Endothelial cell (in vitro differentiated cells): ENCODE measurements around the gene LUZP2. TPM values are rescaled to one million over a fixed set of nuclear protein-coding genes. Genes with fewer than 3 reads are reported as not detected.

Experiments
- DNase-seq: peaks from one replicate; pipeline ENCODE4 v3.0.0; 2021; ENCODE audit warnings: low spot score
- H3K27ac Mint-ChIP-seq: one replicate; pipeline ENCODE4 v1.8.0; 2021; ENCODE audit warnings: mixed read lengths, inconsistent platforms; ENCODE audit not compliant: unreplicated experiment
- H3K27me3 Mint-ChIP-seq: one replicate; pipeline ENCODE4 v1.8.0; 2021; ENCODE audit warnings: mild to moderate bottlenecking, moderate library complexity, mixed read lengths, inconsistent platforms; ENCODE audit not compliant: unreplicated experiment
- H3K36me3 Mint-ChIP-seq: one replicate; pipeline ENCODE4 v1.8.0; 2021; ENCODE audit warnings: mild to moderate bottlenecking, low read depth, mixed read lengths, inconsistent platforms; ENCODE audit not compliant: unreplicated experiment
- H3K4me1 Mint-ChIP-seq: one replicate; pipeline ENCODE4 v1.8.0; 2021; ENCODE audit warnings: mild to moderate bottlenecking, mixed read lengths, inconsistent platforms; ENCODE audit not compliant: unreplicated experiment
- H3K4me3 Mint-ChIP-seq: one replicate; pipeline ENCODE4 v1.8.0; 2021; ENCODE audit warnings: mild to moderate bottlenecking, mixed read lengths, inconsistent platforms; ENCODE audit not compliant: unreplicated experiment
- H3K9me3 Mint-ChIP-seq: one replicate; pipeline ENCODE4 v1.8.0; 2021; ENCODE audit warnings: mixed read lengths, inconsistent platforms; ENCODE audit not compliant: unreplicated experiment
- total RNA-seq: library from RNA; stranded (reverse); fragmentation: NEBNext Ultra II Directional; extraction: Animal tissue kit (Norgen Biotek cat#: 25700); gene quantifications from one replicate; pipeline ENCODE4 v1.2.1, GENCODE V29; 2021; ENCODE audit not compliant: unreplicated experiment
- TF ChIP-seq, protein P1 (sequence below): fragments of 200-600 bp; sonication (generic); IDR thresholded peaks from one replicate; pipeline ENCODE4 v1.5.0; 2021; ENCODE audit warnings: antibody characterized with exemption; ENCODE audit not compliant: unreplicated experiment

LUZP2 gene
- total RNA-seq, 1 donor from 2014 or later = 0.10 TPM

DNA sequence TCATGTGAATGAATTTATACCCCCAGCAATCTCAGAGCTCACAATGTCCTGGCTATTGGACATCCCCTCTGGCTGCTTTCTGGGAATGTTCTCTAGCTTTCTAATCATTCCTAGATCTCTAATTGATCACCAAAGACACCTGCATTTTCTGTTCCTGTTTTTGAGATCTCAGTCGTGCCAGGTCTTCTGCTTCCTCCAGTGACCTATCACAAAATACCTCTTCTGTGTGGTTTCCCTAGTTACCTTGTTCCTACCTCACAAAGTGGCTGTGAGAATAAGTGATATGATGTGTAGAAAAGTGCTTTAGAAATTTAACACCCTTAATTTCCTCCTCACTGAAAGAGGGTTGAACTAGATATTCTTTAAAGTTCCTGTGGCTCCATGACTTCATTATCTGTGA lies 92.2 kb downstream of the LUZP2 start:
- Mint-ChIP-seq H3K9me3 (no peaks in the 10 kb centered on the region), H3K36me3 (no peaks in the 10 kb centered on the region), H3K27ac (no peak overlapping the region), H3K27me3 (no peaks in the 10 kb centered on the region), H3K4me3 (no peak overlapping the region), H3K4me1 (no peaks in the 10 kb centered on the region)
- TF ChIP-seq, protein P1, sequence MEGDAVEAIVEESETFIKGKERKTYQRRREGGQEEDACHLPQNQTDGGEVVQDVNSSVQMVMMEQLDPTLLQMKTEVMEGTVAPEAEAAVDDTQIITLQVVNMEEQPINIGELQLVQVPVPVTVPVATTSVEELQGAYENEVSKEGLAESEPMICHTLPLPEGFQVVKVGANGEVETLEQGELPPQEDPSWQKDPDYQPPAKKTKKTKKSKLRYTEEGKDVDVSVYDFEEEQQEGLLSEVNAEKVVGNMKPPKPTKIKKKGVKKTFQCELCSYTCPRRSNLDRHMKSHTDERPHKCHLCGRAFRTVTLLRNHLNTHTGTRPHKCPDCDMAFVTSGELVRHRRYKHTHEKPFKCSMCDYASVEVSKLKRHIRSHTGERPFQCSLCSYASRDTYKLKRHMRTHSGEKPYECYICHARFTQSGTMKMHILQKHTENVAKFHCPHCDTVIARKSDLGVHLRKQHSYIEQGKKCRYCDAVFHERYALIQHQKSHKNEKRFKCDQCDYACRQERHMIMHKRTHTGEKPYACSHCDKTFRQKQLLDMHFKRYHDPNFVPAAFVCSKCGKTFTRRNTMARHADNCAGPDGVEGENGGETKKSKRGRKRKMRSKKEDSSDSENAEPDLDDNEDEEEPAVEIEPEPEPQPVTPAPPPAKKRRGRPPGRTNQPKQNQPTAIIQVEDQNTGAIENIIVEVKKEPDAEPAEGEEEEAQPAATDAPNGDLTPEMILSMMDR = no peak
- DNase-seq = no peak

DNA sequence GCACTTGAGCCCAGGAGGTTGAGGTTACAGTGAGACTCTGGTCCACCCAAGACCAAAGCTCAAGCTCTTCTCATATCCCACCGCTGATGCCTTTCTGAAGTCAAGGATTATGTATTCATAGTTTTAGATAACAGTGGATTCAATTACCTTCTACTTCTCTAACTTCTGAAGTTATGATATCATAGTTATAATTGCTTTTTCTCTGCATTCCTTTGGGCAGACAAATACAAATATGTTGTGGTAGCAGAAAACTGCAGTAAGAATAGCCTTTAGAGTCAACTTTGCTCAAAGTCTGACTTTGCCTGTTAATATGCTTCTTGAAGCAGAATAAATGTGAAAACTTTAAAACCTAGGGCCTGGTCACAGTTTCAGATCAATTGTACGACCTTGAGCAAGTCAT lies 94.4 kb downstream of the LUZP2 start:
- Mint-ChIP-seq H3K4me1 (no peaks in the 10 kb centered on the region), H3K4me3 (no peak overlapping the region), H3K27me3 (no peaks in the 10 kb centered on the region), H3K9me3 (no peaks in the 10 kb centered on the region), H3K36me3 (no peaks in the 10 kb centered on the region), H3K27ac (no peak overlapping the region)
- TF ChIP-seq, protein P1 = no peak
- no peak for DNase-seq

- TF ChIP-seq, protein P1 = no peak
- H3K9me3 Mint-ChIP-seq = no peaks in the 10 kb centered on the region
- H3K36me3 Mint-ChIP-seq = no peaks in the 10 kb centered on the region
Observed at GRCh38 chr11:24592360-24592759, 95.5 kb downstream of the LUZP2 start.

DNA sequence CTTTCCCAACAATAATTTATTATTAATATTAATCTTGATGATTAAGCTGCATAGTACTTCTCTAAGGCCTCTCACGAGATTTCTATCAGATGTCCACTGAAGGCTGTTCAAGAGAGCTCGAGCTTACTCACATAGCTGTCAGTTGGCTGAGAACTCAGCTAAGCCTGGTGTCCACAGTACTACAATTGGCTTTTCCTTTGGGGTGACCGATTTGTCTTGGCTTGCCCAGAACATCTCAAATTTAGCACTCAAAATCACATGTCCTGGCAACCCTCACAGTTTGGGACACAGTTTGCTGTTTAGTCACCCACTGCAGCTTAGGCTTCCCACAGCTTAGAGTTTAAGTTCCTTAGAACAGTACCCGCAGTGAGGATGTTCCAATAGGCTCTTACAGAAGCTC lies 96.5 kb downstream of the LUZP2 start:
- no peaks in the 10 kb centered on the region for H3K27me3 Mint-ChIP-seq
- no peaks in the 10 kb centered on the region for H3K36me3 Mint-ChIP-seq
- H3K9me3 Mint-ChIP-seq = no peaks in the 10 kb centered on the region
- H3K4me3 Mint-ChIP-seq = no peak overlapping the region
- no peaks in the 10 kb centered on the region for H3K4me1 Mint-ChIP-seq
- H3K27ac Mint-ChIP-seq = no peak overlapping the region
- DNase-seq = no peak
- TF ChIP-seq, protein P1 = no peak

More at GRCh38 chr11:24592360-24592759, 95.5 kb downstream of the LUZP2 start:
- H3K27me3 Mint-ChIP-seq = no peaks in the 10 kb centered on the region
- DNase-seq = no peak
- H3K4me3 Mint-ChIP-seq = no peak overlapping the region
- no peaks in the 10 kb centered on the region for H3K4me1 Mint-ChIP-seq
- H3K27ac Mint-ChIP-seq = no peak overlapping the region

DNA sequence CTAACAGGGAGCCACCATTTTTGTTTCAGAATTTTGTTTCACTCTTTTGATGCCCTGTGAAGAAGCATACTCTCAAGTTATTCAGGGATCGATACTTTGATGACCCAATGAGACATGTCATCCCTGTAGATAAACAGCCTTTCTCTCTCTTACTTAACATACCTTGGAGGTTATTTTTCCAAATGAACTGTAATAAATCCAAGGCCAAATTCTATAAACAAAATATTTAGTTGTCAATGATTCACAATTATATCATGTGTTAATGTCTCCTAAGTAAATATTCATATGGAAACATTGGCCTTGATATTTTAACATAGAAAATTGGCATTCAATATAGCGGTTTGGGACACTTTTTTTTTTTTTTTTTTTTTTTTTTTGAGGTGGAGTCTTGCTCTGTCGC lies 97.5 kb downstream of the LUZP2 start:
- DNase-seq = no peak
- TF ChIP-seq, protein P1 = no peak
- no peaks in the 10 kb centered on the region for H3K9me3 Mint-ChIP-seq
- no peak overlapping the region for H3K27ac Mint-ChIP-seq
- no peak overlapping the region for H3K4me3 Mint-ChIP-seq
- H3K36me3 Mint-ChIP-seq = no peaks in the 10 kb centered on the region
- no peaks in the 10 kb centered on the region for H3K27me3 Mint-ChIP-seq
- H3K4me1 Mint-ChIP-seq = no peaks in the 10 kb centered on the region
